Neural progenitor cell (in vitro differentiated cells): ENCODE data around the gene ZNF285. TPM values are rescaled to one million over a fixed set of nuclear protein-coding genes. Genes with fewer than 3 reads are reported as not detected.

Experiments
- DNase-seq: peaks from one replicate; pipeline ENCODE4 v3.0.0-alpha.2; 2016; ENCODE audit warnings: low spot score
- H2AFZ ChIP-seq: fragments of 200-600 bp; sonication (generic); replicated peaks from 2 replicates; pipeline ENCODE4 v1.6.1; 2016; ENCODE audit warnings: antibody characterized with exemption
- H3F3A ChIP-seq: fragments of 200-600 bp; sonication (generic); 2 replicates; pipeline ENCODE4 v1.6.1; 2016; ENCODE audit warnings: antibody characterized with exemption, low read depth
- H3K27ac ChIP-seq: fragments of 200-600 bp; sonication (generic); 2 replicates; pipeline ENCODE4 v1.5.1; 2016; ENCODE audit warnings: mild to moderate bottlenecking
- H3K27me3 ChIP-seq: fragments of 200-600 bp; sonication (generic); 2 replicates; pipeline ENCODE4 v1.6.1; 2016; ENCODE audit warnings: mild to moderate bottlenecking, moderate library complexity
- H3K36me3 ChIP-seq: fragments of 200-600 bp; sonication (generic); 2 replicates; pipeline ENCODE4 v1.5.1; 2016
- H3K4me1 ChIP-seq: fragments of 200-600 bp; sonication (generic); 2 replicates; pipeline ENCODE4 v1.6.1; 2016; ENCODE audit warnings: mixed run types
- H3K4me2 ChIP-seq: fragments of 200-600 bp; sonication (generic); 2 replicates; pipeline ENCODE4 v1.6.1; 2016
- H3K4me3 ChIP-seq: fragments of 200-600 bp; sonication (generic); 2 replicates; pipeline ENCODE4 v1.5.1; 2016
- H3K79me2 ChIP-seq: fragments of 200-600 bp; sonication (generic); 2 replicates; pipeline ENCODE4 v1.6.1; 2016; ENCODE audit warnings: low read depth
- H3K9ac ChIP-seq: fragments of 200-600 bp; sonication (generic); 2 replicates; pipeline ENCODE4 v1.6.1; 2016
- H3K9me3 ChIP-seq: fragments of 200-600 bp; sonication (generic); 2 replicates; pipeline ENCODE4 v1.5.1; 2016; ENCODE audit warnings: low read depth
- H4K20me1 ChIP-seq: fragments of 200-600 bp; sonication (generic); 2 replicates; pipeline ENCODE4 v1.6.1; 2016; ENCODE audit warnings: low read depth
- H3K27ac Mint-ChIP-seq: 3 replicates; pipeline ENCODE4 v1.8.0; 2021; ENCODE audit warnings: mixed read lengths
- H3K27me3 Mint-ChIP-seq: 2 replicates; pipeline ENCODE4 v1.8.0; 2022; ENCODE audit warnings: low read depth, mild to moderate bottlenecking, inconsistent platforms, moderate library complexity, mixed read lengths; ENCODE audit not compliant: insufficient read depth
- H3K36me3 Mint-ChIP-seq: 3 replicates; pipeline ENCODE4 v1.8.0; 2021; ENCODE audit warnings: mixed read lengths
- H3K4me1 Mint-ChIP-seq: 3 replicates; pipeline ENCODE4 v1.8.0; 2021; ENCODE audit warnings: mixed read lengths
- H3K4me3 Mint-ChIP-seq: 3 replicates; pipeline ENCODE4 v1.8.0; 2021; ENCODE audit warnings: mild to moderate bottlenecking, moderate library complexity, mixed read lengths
- H3K9me3 Mint-ChIP-seq: 3 replicates; pipeline ENCODE4 v1.8.0; 2020; ENCODE audit warnings: mixed read lengths
- CTCF ChIP-seq: fragments of 200-600 bp; sonication (generic); IDR thresholded peaks from 2 replicates; pipeline ENCODE4 v1.5.1; 2017; ENCODE audit warnings: antibody characterized with exemption, mild to moderate bottlenecking
- EZH2 ChIP-seq: fragments of 200-600 bp; sonication (generic); IDR thresholded peaks from 2 replicates; pipeline ENCODE4 v1.6.1; 2017; ENCODE audit warnings: antibody characterized with exemption, mild to moderate bottlenecking, moderate library complexity
- EZH2phosphoT487 ChIP-seq: fragments of 200-600 bp; sonication (generic); IDR thresholded peaks from 2 replicates; pipeline ENCODE4 v1.6.1; 2017; ENCODE audit warnings: antibody characterized with exemption
- total RNA-seq: library from RNA; depleted of rRNA; stranded (reverse); fragments of >200 nt; gene quantifications from 2 replicates; pipeline ENCODE4 v1.2.3, GENCODE V29; 2015; ENCODE audit warnings: low replicate concordance

The ZNF285 gene
- total RNA-seq, 1 donor from 2014 or later: 16.6 TPM

- H3K36me3 Mint-ChIP-seq: no peaks in the 10 kb centered on the region
- H3K9ac ChIP-seq: no peak overlapping the region
- no peak overlapping the region for H3K27ac Mint-ChIP-seq
- TF ChIP-seq EZH2 (no peak), CTCF (no peak), EZH2phosphoT487 (no peak)
- H3K9me3 ChIP-seq: peaks cover 6% of the 10 kb centered on the region
- H2AFZ ChIP-seq: no peak overlapping the region
- no peaks in the 10 kb centered on the region for H3K4me1 ChIP-seq
- H3K4me3 Mint-ChIP-seq: no peak overlapping the region
- DNase-seq: no peak
- no peaks in the 10 kb centered on the region for H3K27me3 Mint-ChIP-seq
- no peaks in the 10 kb centered on the region for H3K79me2 ChIP-seq
- H3K4me3 ChIP-seq: no peak overlapping the region
- peaks cover 16% of the 10 kb centered on the region for H3K9me3 Mint-ChIP-seq
- no peaks in the 10 kb centered on the region for H3K4me1 Mint-ChIP-seq
- no peaks in the 10 kb centered on the region for H3K27me3 ChIP-seq
- H3K27ac ChIP-seq: no peak overlapping the region
- H3F3A ChIP-seq: no peaks in the 10 kb centered on the region
- H4K20me1 ChIP-seq: no peaks in the 10 kb centered on the region
- no peak overlapping the region for H3K4me2 ChIP-seq
- no peaks in the 10 kb centered on the region for H3K36me3 ChIP-seq
These were observed 26.6 kb downstream of the ZNF285 start for GRCh38 chr19:44374789-44375188.

GRCh38 chr19:44371815-44372480 is 29.5 kb downstream of the ZNF285 start:
- Histone ChIP-seq H2AFZ (no peak overlapping the region), H3K9me3 (peaks cover 6% of the 10 kb centered on the region), H3K36me3 (no peaks in the 10 kb centered on the region), H3K4me1 (no peaks in the 10 kb centered on the region), H4K20me1 (no peaks in the 10 kb centered on the region), H3K79me2 (no peaks in the 10 kb centered on the region), H3K27me3 (no peaks in the 10 kb centered on the region), H3K27ac (no peak overlapping the region), H3K4me3 (no peak overlapping the region), H3K4me2 (no peak overlapping the region), H3F3A (no peaks in the 10 kb centered on the region), H3K9ac (no peak overlapping the region)
- H3K9me3 Mint-ChIP-seq: peaks cover 14% of the 10 kb centered on the region
- no peaks in the 10 kb centered on the region for H3K36me3 Mint-ChIP-seq
- DNase-seq: no peak
- H3K4me3 Mint-ChIP-seq: no peak overlapping the region
- H3K27me3 Mint-ChIP-seq: no peaks in the 10 kb centered on the region
- no peak for TF ChIP-seq EZH2phosphoT487
- no peak for TF ChIP-seq EZH2
- no peak for TF ChIP-seq CTCF
- H3K27ac Mint-ChIP-seq: no peak overlapping the region
- H3K4me1 Mint-ChIP-seq: no peaks in the 10 kb centered on the region

- H3F3A ChIP-seq: no peaks in the 10 kb centered on the region
- no peak for TF ChIP-seq EZH2
- TF ChIP-seq EZH2phosphoT487: no peak
- no peak for TF ChIP-seq CTCF
- Mint-ChIP-seq H3K27me3 (no peaks in the 10 kb centered on the region), H3K9me3 (peaks cover 5% of the 10 kb centered on the region), H3K4me3 (no peak overlapping the region), H3K27ac (no peak overlapping the region), H3K36me3 (no peaks in the 10 kb centered on the region), H3K4me1 (no peaks in the 10 kb centered on the region)
- H2AFZ ChIP-seq: no peak overlapping the region
- no peaks in the 10 kb centered on the region for H3K36me3 ChIP-seq
- DNase-seq: no peak
- no peak overlapping the region for H3K4me2 ChIP-seq
- H3K9me3 ChIP-seq: no peaks in the 10 kb centered on the region
- no peaks in the 10 kb centered on the region for H4K20me1 ChIP-seq
- H3K79me2 ChIP-seq: no peaks in the 10 kb centered on the region
- no peaks in the 10 kb centered on the region for H3K4me1 ChIP-seq
- H3K4me3 ChIP-seq: no peak overlapping the region
- H3K9ac ChIP-seq: no peak overlapping the region
- H3K27me3 ChIP-seq: no peaks in the 10 kb centered on the region
- no peak overlapping the region for H3K27ac ChIP-seq
These were observed 34.4 kb downstream of the ZNF285 start for GRCh38 chr19:44367024-44367423.
